Muscle layer of colon (tissue), 2 donors: ENCODE data around the gene RYR1.

Source experiments
- H3K27ac ChIP-seq: one replicate; pipeline ENCODE4 v1.7.0; 2013; ENCODE audit warnings: low read depth, mild to moderate bottlenecking, low read length, moderate library complexity
- H3K27me3 ChIP-seq, 2 donors: one replicate each; pipeline ENCODE4 v1.7.0; 2013; ENCODE audit warnings: low read length in 2 of 2, mild to moderate bottlenecking in 2 of 2; ENCODE audit not compliant: insufficient read depth in 2 of 2, control insufficient read depth in 1 of 2
- H3K36me3 ChIP-seq: one replicate; pipeline ENCODE4 v1.7.0; 2013; ENCODE audit warnings: mild to moderate bottlenecking, low read length; ENCODE audit not compliant: insufficient read depth
- H3K4me1 ChIP-seq: one replicate; pipeline ENCODE4 v1.7.0; 2013; ENCODE audit warnings: mild to moderate bottlenecking, low read length; ENCODE audit not compliant: insufficient read depth
- H3K4me3 ChIP-seq, 2 donors: one replicate each; pipeline ENCODE4 v1.7.0; 2013; ENCODE audit warnings: low read length in 2 of 2, low read depth in 1 of 2, mild to moderate bottlenecking in 1 of 2, moderate library complexity in 1 of 2
- H3K9ac ChIP-seq: one replicate; pipeline ENCODE4 v1.7.0; 2013; ENCODE audit warnings: low read length
- H3K9me3 ChIP-seq: one replicate; pipeline ENCODE4 v1.7.0; 2013; ENCODE audit warnings: mild to moderate bottlenecking, low read length
- donor health status: abdominal sarcoma.
- donor health status: Adenocarcinoma of cecum.

The RYR1 gene

GRCh38 chr19:38634757-38635482 is 201.4 kb downstream of the RYR1 start:
- Histone ChIP-seq H3K4me1 (peaks cover 3% of the 10 kb centered on the region), H3K36me3 (peaks cover 52% of the 10 kb centered on the region), H3K27me3 (no peaks in the 10 kb centered on the region), H3K27ac (no peak overlapping the region), H3K9ac (no peak overlapping the region), H3K9me3 (no peaks in the 10 kb centered on the region), H3K4me3 (no peak overlapping the region)

GRCh38 chr19:38635483-38636399 is 202.2 kb downstream of the RYR1 start:
- Histone ChIP-seq H3K9ac (no peak overlapping the region), H3K9me3 (no peaks in the 10 kb centered on the region), H3K27me3 (no peaks in the 10 kb centered on the region)

More at GRCh38 chr19:38635483-38636399, 202.2 kb downstream of the RYR1 start:
- H3K4me3 ChIP-seq = no peak overlapping the region
- H3K4me1 ChIP-seq = peaks cover 3% of the 10 kb centered on the region
- H3K27ac ChIP-seq = no peak overlapping the region
- H3K36me3 ChIP-seq = peaks cover 48% of the 10 kb centered on the region
